Colon (tissue), 2 donors: ENCODE data around the gene GNAI3.

Source experiments
- FAIRE-seq: peaks from 2 replicates; lab custom pipeline; 2012; peaks lifted over from hg19 to GRCh38; lab: Jason Lieb, UNC
- donor health status: control.
- donor health status: control.

Gene GNAI3

DNA sequence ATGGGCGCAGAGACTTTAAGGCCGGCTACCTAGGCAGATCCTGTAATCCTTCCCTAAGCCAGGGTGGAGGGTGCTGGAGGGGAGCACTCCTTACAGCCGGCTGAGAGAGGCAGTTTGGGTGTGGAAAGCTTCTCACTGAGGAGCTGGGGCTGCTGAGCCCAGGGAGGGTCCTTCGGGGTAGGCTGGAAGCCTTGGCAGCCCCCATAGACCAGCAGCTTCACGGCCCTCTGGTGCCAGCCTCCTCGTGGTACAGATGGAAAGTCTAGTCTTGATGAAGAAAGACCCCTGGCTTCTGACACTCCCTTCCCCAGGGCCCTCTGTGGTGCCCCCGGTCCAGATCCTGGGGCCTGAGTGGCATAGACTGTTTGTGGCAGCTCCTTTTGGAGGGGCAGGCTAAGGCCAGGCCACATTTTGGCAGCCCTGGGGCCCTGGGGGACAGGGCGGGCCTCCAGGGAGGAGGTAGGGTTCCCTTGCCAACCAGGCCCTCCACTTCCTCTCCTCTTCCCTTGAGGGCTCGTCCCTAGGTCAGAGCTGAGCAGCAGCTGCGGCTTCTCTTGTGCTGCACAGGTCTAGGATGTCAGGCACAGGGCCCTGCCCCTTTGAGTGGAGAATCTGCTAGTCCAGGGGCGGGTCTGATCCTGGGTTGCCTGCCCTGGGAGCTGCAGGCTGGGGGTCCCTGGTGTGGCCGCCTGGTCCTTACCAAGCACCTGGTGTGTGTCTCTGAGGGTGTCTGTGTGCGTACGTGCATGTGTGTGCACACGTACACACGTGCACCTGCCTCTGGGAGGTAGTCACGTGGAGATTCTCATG, 76.0 kb downstream of the GNAI3 start:
- no peak for FAIRE-seq

DNA sequence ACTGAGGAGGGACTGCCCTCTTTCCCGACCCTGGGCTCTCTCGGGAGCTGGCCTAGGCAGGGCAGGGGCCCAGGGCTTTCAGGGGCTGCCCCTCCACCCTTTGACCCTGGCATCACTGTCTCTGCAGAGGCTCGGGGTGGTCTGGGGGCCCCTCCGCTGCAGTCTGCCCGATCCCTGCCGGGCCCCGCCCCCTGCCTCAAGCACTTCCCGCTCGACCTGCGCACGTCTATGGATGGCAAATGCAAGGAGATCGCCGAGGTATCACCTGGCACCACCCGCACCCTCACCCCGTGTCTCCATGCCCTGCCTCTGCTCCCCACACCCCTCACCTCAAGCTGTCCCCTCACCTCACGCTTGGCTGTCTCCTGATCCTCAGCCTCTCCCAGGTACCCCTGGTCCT, 76.8 kb downstream of the GNAI3 start:
- no peak for FAIRE-seq

GRCh38 chr1:109625601-109626560, 77.5 kb downstream of the GNAI3 start:
- FAIRE-seq: no peak

DNA sequence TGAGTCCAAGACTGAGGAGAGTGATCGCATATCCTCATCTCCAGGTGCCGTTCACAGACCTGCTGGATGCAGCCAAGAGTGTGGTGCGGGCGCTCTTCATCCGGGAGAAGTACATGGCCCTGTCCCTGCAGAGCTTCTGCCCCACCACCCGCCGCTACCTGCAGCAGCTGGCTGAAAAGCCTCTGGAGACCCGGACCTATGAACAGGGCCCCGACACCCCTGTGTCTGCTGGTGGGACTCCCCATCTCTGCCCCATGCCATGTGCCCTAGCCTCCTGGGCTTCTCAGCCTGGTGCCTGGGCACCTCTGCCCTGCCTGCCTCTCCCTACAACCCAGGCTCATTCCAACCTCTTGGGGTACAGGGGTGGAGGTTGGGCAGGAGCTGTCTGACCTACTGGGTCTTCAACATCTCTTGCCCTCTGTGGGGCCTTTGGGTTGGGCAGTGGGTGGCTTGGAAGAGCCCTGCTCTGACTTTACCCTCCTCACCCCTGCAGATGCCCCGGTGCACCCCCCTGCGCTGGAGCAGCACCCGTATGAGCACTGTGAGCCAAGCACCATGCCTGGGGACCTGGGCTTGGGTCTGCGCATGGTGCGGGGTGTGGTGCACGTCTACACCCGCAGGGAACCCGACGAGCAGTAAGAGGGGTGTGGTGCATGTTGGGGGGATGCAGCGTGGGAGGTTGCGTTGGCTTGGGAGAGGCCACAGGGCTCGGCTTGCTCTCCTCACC, 78.4 kb downstream of the GNAI3 start:
- FAIRE-seq: no peak

DNA sequence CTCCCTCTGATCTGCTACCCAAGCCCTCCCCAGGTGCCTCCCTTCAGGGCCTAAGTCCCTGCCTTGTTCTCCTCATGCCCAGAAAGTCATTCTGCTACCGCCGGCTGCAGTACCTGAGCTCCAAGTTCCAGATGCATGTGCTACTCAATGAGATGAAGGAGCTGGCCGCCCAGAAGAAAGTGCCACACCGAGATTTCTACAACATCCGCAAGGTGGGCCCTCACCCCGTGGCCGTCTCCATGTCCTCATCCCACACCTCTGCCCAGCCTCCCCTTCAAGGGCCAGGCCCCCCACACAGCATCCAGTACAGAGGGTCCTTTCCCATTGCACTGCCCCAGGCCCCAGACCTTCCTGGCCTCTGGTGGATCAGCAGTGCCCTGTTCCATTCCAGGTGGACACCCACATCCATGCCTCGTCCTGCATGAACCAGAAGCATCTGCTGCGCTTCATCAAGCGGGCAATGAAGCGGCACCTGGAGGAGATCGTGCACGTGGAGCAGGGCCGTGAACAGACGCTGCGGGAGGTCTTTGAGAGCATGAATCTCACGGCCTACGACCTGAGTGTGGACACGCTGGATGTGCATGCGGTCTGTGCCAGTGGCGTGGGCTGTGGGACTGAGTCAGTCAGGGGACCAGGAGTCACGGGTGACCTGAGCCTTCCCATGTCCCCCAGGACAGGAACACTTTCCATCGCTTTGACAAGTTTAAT, 79.4 kb downstream of the GNAI3 start:
- no peak for FAIRE-seq

- FAIRE-seq: no peak
Observed at GRCh38 chr1:109628540-109629321, 80.3 kb downstream of the GNAI3 start.

- no peak for FAIRE-seq
Observed at GRCh38 chr1:109629372-109630030, 81.1 kb downstream of the GNAI3 start.

GRCh38 chr1:109630081-109630897, 81.9 kb downstream of the GNAI3 start:
- FAIRE-seq: no peak

DNA sequence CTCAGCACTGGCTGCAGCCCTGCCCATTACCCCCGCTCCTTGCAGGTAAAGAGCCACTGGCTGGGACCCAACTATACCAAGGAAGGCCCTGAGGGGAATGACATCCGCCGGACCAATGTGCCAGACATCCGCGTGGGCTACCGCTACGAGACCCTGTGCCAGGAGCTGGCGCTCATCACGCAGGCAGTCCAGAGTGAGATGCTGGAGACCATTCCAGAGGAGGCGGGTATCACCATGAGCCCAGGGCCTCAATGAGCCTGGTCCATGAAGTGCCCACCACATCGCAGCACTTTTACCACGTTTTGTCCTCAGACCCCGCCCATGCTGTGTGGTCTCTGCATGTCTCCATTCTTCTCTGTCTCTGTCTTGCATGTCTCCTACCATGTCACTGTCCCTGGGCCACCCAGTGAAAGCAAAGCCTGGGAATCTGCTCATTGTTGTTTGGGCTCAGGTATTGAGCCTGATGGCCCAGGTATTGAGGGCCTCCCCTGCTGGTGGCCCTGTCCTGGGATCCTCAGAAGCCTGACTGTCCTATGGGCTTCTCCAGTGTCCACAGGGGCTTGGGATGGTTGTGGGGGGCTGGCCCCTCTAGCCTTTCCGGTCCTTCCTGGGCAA, 82.6 kb downstream of the GNAI3 start:
- no peak for FAIRE-seq

DNA sequence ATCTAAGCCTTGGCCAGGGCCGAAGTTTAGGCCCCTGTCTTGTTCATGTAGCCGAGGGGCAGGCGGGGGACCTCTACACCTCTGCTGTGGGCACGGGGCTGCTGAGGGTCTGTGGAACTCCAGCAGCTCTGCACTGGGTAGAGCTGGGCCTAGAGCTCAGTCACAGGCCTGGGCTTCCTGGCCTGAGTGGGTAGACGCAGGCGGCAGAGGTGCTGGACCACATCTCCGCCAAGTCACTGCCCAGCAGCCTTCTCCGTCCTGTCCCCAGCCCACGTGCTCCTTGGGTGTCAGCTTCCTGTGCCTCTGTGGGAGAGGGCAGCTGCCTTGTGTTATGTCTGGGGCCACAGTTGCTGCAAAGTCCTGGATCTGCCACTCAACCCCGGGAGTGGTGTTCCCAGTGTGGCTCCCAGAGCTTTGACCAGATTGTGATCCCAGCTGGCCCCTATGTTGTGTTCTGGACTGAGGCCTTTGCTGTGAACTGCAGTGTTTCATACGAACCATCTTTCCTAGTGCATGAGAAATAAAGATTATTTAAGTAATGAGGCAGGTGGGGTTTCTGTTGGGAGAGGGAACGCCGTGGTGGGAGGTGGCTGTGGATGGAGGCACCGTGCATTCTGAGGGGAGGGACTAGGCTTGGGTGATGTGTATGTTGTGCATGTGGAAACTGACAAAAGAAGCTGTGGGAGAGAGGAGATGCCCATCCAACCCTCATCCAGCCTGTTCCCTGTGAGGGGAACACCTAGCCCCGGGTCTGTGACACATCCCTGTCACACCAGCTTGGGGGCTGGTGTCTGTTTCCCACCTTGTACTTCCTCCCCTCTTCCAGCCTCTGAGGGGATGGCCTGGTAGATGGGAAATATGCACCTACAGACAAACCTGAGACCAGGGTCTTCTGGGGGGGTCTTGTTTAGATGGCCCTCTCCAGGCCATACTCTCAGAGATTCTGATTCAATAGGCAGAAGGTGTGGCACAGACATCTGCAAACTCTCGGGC, 83.4 kb downstream of the GNAI3 start:
- no peak for FAIRE-seq

DNA sequence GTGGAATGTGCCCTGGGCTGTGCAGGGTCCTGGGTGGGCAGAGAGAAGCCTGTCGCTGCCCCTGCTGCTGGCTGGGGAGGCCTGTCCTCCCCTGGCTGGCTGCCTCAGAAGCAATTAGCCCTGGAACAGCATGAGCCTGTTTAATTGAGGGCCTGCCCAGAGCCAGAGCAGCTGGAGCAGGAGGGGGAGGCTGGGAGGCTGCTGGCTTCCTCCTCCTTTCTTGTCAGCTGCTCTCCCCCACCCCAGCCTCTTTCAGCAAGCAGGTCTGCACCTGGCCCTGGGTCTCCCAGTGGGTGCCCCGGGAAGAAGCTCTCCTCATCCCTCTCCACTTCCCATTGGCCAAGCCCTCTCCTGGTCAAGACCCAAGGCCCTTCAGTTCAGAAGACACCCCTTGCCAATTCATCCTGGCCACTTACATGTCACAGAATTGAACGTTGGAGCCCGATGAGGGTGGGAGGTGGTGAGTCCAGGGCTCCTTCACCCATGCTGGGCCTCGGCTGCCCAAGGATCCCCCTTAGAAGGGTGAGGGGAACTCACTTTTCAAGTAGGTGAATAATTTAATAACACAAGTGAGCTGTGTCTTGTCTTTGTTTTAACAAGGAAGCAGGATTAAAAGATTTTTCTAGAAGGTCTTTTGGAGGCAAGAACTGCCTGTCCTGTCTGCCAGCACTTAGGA, 84.4 kb downstream of the GNAI3 start:
- no peak for FAIRE-seq

DNA sequence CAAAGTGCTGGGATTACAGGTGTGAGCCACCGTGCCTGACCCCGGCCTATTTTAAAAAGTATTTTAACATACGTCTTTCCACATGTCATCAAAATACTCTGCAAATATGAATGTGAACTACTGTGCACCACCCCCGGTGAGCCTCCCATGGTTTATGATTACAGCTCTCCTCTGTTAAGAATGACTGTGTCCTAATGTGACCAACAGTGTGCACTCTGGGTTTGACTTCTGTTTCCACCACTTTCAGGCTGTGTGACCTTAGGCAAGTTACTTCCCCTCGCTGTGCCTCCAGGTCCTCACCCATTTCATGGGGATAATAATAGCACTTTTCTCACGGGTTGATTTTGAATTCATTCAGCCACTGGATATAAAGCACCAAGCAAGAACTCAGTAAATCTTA, 85.9 kb downstream of the GNAI3 start:
- FAIRE-seq: no peak

DNA sequence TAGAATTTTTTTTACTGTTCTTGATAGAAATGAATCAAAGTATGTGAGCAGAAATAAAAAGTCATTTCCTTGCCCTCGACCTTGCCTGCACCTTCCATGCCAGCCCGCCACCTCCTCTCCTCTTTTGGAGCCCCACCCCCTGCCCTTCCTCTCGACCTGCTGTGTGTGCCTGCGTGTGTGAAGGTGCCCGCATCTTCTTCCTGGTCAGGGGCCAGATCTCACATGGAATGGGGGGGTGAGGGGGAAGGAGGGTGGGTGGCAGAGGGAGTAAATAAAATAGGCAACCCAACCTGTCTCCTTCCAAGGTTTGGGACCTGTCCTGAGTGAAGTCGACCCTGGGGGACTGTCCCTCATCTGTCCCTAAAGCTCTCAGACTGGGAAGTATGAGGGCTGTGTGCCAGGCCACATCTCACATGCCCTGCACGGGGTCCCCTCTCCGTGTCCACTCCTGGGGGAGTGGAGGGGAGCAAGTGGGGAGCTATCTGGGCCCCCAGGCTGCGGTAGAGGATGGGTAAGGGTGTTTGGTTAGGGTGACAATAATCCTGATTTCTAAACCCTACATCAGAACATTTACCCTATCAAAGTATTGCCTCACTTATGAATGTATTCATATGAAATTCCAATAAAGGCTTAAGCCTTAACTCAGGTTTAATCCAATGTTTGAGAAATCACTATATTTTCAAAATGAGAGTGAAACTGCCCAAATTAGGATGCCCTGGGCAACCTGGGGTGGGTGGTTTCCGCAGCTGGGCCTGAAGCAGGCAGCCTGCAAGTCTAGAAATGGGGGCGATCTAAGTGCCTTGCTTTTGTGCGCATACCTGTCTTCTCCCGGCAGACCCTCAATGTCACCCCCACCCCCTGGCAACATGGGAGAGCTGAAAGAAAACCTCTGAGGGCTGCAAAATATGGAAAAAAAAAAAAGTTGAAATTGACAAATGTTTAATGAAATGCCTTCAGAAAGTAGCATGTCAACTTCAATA, 86.6 kb downstream of the GNAI3 start:
- FAIRE-seq: no peak

GRCh38 chr1:109635862-109636200, 87.4 kb downstream of the GNAI3 start:
- FAIRE-seq: no peak

- FAIRE-seq: no peak
Observed at GRCh38 chr1:109636201-109636952, 88.0 kb downstream of the GNAI3 start.
